RKO (cell line): Measurements from ENCODE around the gene MAMDC4.
"Not testable (repeated sequence)": the region's sequence is repeated elsewhere in the genome, so short reads cannot be mapped to it uniquely, and the experiment has no call there.

ENCODE experiments used
- DNase-seq: peaks from one replicate; pipeline ENCODE4 v3.0.0-alpha.2; 2016; ENCODE audit warnings: low spot score

MAMDC4 gene

DNA sequence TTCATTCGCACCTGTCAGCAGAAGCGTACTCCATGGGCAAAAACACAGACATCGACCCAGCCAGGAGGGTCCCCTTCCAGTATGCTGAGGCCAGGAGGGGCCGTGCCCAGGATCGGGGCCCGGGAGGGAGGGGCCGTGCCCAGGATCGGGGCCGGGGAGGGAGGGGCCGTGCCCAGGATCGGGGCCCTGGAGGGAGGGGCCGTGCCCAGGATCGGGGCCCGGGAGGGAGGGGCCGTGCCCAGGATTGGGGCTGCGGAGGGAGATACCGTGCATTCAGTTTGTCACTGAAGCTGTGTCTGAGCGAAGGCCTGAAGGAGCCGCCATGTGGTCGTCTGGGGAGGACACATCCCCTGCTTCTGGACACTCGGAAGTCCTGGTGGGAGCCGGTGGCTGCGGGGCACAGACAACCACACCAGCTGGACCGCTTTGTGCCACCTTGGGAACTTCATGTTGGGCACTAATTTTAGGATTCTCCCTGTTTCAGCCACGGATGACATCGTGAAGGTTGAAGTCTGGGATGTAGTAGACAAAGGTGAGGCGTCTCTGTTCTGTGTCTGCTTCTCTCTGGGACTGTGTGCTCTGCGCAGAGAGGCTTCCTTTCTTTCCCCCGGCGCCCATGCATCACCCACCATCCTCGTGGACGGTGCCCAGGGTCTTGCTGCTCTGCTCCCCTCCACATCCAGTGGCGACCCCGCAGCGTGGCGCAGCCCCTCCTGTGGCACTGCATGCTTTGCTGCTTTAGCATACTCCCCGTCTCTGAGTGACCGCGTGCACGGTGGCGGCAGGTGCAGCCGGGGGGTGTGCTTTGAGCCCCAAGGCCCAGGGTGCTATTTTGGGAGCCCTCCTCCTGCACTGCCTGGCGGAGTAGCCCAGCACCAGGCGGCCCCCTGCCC lies 26.6 kb upstream of the MAMDC4 start:
- DNase-seq: no peak

GRCh38 chr9:136826188-136826541 lies 26.0 kb upstream of the MAMDC4 start:
- DNase-seq: no peak

DNA sequence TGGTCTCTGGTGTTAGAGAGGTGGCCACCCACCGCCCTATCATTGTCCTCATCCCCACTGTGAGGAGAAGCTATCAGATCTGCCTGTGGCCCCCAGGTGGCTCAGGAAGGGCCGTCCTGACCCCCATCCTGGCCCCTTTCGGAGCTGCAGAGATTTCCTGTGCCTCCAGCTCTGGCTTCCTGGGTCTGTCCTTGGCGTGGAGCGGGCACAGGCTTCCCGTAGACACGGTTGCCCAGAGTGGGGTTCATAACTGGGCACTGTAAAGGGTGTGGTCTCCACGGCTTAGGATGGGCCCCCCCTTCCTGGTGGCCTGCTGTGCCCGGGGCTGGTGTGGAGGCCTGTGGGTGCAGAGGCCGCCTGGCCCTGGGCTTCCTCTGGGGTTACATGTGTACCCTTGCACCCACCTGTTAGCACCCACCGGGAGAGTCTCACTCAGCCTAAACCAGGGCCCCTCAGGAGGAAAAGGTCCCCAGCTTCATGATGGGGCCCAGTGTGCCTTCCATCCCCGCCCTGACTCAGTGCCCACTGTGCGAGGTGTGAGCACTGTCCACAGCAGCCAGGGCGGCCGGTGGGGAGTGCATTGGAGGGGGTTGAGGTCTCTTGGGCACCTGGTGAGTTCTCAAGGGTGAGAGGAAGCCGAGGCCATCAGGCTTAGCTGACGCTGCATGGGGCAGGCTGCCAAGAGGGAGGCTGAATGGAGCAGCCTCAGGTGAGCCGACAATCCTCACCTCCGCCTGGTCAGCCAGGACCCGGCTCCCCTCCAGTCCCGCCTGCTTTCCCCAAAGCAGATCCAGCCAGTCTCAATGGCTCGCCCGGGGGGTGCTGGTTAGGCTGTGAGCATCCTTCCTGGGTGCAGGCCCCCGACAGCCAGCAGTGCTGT lies 25.2 kb upstream of the MAMDC4 start:
- no peak for DNase-seq

DNA sequence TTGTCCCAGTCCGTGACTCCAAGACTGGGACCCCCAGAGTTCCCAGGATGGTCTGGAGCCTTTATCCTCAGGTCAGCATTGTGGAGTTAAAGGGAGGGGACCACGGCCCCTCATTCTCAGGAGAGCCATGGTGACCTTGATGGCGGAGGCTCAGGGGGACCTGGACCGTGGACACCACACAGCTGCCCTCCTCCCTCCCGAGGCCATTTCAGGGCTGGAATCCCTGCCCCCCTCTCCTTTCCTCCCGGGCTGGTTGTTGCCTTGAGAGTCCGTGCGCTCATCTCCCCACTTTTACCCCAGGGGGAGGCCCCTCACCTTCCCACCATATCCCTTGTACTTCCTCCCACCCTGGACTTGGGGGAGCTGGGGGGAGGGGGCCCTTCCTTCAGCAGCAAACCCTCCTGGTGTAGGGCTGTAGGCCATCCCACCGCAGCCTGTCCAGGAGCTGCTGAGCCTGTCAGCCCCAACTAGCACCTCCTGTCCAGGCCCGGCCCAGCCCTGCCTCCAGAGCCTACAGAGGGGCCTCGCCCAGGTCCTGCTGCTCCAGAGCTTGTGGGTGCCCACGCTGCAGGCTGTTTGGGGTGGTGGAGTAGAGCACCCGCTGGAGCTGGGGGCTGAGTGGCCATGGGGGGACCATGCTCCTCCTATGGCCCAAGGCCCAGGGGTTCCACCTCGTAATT lies 24.2 kb upstream of the MAMDC4 start:
- no peak for DNase-seq

DNA sequence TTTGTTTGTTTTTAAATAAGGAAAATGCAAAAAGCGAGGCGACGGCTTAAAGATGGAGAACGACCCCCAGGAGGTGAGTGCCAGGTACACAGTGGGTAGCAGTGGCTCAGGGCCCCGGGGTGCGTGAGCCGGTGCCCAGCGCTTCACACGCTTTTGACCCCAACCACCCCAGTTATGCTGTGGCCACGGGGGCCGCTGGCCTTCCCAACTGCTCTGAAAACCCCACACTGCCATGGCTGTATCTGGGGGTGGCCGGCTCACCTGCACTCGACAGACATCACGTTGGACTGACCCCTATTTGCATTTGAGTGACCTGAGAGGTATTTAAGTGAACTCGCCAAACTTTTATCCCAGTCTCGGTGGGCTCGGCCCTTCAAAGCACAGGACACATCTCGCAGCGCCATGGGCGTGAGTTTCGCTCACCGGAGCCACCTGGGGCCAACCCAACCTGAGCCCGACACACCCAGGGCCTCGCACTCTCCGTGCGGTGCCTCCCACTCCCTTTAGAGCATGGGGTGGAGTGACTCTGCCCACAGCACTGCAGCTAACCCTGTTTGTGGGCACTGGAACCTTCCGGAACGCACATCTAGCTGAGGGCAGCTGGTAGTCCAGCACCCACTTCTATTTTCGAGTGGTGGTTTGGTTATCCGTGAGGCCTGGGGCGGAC lies 23.5 kb upstream of the MAMDC4 start:
- no peak for DNase-seq

- no peak for DNase-seq
Observed at GRCh38 chr9:136829412-136829811, 22.7 kb upstream of the MAMDC4 start.

DNA sequence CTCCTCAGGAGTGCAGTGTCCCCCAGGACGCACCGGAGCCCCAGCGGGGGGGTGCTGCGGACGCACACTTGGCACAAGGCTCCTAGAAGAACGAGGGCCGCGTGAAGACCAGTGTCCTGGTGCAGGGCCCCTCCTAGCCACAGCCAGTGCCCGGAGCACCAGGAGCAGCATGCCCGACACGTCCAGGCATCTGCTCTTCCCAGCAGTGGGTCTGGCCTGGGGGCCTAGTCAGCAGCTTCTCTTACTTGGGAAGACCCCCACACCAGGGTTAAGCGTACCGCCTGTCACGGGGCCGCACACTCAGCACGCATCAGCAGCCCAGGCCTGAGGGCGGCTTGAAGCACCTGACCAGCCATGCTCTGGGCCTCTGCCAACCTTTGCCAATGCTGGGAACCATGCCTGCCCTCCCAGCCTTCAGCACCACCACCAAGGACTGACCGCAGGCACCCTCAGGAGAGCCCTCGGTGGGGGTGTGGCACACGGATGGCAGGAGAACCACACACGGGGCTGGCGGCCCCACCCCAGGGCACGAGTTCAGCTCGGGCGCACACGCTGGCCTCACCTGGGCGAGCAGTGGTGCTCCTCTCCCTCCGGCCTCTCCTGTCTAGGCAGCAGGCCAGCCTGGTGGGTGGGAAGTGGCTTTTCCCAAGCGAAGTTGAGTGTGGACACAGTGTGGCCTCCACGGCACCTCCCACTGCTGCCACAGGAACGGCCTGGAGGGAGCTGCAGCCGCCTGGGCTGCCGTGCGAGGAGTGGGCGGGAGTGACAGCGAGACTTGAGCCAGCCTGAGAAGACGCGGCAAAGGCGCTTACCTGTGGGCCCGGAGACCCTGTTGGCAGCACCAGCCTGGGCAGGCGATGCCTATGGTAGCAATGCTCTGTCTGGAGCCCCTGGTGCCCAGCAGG lies 21.9 kb upstream of the MAMDC4 start:
- no peak for DNase-seq

- DNase-seq: no peak
Observed at GRCh38 chr9:136831002-136831719, 21.0 kb upstream of the MAMDC4 start.

DNA sequence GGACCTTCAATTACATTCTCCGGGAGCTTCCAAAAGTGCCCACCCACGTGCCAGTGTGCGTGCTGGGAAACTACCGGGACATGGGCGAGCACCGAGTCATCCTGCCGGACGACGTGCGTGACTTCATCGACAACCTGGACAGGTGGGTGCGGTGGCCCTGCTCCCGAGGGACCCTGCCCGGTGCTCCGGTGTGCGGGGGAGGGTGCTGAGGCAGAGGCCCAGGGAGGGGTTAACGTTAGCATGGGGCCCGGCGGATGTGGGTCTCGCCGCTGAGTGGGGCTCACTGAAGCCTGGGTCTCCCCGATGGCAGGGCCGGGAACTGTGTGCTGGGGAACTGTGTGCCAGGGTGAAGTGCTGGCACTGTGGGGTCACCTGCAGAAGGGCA lies 20.4 kb upstream of the MAMDC4 start:
- no peak for DNase-seq

GRCh38 chr9:136832581-136832980 lies 19.6 kb upstream of the MAMDC4 start:
- DNase-seq: no peak

- not testable (repeated sequence) for DNase-seq
Observed at GRCh38 chr9:136833381-136834048, 18.6 kb upstream of the MAMDC4 start.

GRCh38 chr9:136835162-136835931 lies 16.8 kb upstream of the MAMDC4 start:
- DNase-seq: no peak

DNA sequence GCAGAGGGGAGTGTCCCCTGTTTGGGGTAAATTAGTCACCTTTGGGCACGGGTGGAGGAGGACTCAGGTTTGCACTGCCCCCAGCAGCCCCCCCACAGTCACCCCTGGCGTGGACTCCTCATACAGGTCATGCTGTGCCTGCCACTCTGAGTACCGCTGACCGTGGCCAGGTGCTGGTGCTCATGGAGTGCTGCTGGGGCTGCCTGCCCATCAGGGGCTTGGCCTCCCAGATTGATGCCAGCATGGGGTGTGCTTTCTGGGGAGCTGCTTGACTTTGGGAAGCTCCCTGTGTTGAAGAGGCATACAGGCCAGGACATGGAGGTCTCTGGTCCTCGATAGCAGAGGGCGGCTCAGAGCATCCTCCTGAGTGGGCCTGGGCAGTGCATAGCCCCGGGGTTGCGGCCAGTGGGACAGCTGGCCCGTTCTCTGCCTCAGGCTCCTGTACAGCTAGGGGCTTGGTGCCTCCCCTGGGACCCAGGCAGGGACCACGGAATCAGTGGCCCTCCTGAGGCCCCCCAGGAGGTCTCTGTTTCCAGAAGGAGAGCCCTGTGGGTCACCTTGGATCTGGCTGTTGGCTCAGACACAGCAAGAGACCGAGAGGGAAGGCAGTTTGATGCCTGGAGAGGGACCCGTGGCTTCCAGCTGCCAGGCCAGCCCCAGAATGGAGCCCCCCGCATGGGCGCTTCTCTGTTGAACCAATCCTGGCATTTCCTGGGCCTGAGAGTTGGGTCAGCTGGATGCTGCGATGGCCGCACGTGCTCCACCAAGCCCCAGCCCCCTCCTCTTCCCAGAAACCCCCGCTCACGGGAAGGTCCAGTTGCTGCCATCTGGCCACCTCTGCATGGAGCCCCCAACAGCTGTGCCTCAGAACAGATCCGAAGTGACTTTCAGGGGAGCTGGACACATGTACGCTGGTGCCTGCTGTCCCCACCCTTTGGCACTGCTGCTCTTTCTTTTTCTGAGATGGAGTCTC lies 15.9 kb upstream of the MAMDC4 start:
- no peak for DNase-seq

DNA sequence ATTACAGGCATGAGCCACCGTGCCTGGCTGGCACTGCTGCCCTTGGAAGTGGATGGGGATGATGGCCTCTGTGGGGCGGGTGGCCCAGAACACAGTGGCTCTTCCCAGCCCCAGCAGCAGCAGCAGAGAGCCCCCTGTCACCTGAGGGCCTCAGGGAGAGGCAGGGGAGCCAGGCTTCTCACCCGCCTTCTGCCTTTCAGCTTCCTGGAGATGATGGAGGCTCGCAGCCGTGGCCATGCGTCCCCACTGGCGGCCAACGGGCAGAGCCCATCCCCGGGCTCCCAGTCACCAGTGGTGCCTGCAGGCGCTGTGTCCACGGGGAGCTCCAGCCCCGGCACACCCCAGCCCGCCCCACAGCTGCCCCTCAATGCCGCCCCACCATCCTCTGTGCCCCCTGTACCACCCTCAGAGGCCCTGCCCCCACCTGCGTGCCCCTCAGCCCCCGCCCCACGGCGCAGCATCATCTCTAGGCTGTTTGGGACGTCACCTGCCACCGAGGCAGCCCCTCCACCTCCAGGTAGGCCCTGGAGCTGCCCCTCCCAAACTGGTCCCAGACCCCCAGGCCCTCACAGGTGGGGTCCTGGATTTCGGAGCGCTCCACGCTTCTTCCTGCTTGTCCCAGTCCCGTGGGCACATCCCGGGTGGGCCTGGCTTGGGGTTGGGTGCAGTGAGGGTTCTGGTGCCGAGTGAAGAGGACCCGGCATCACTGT lies 14.8 kb upstream of the MAMDC4 start:
- no peak for DNase-seq

- not testable (repeated sequence) for DNase-seq
Observed at GRCh38 chr9:136837856-136838277, 14.3 kb upstream of the MAMDC4 start.

DNA sequence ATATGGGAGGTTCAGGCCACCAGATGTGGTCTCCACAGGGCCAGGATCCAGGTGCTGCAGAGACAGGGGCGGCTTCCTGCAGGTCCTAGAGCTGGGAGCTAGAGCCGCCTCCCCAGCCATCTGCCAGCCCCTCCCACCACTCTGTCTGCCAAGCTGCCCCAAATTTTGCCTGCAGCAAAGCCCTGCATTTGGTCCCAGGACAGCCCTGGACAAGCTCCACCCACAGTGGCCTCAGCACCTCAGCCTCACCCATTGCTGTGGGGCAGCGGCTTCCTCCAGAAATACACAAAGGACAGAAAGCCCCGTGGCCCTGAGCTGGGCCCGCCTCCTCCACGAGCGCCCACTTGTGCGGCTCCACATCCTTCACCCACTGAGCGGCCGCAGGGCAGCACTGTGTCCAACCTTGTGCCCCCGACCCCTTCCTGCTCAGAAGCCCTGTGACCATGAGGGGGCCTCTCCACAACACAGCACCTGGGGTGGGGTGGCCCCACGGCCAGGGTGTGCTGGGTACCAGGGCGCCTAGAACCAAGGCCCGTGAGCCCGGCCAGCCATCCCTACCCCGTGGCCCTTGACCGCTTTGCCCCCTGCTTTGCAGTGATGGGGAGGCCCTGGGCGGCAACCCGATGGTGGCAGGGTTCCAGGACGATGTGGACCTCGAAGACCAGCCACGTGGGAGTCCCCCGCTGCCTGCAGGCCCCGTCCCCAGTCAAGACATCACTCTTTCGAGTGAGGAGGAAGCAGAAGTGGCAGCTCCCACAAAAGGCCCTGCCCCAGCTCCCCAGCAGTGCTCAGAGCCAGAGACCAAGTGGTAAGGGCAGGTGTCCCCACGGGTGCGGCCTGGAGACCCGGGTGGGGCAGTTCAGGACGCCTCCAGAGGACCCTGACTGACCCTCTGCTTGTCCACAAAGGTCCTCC lies 13.6 kb upstream of the MAMDC4 start:
- DNase-seq: no peak
